Measurements from ENCODE around the gene CDKAL1.
"Not testable (repeated sequence)": the region's sequence is repeated elsewhere in the genome, so short reads cannot be mapped to it uniquely, and the experiment has no call there.

Gene CDKAL1

GRCh38 chr6:21240709-21241108 lies 706.5 kb downstream of the CDKAL1 start:
- DNase-seq: no peak

- DNase-seq: no peak
Observed at GRCh38 chr6:21241231-21242130, 707.2 kb downstream of the CDKAL1 start.

- DNase-seq: no peak
Observed at GRCh38 chr6:21244897-21245470, 710.7 kb downstream of the CDKAL1 start.

GRCh38 chr6:21245488-21245887 lies 711.2 kb downstream of the CDKAL1 start:
- no peak for DNase-seq

- no peak for DNase-seq
Observed at GRCh38 chr6:21246075-21246474, 711.8 kb downstream of the CDKAL1 start.

GRCh38 chr6:21254460-21254859 lies 720.2 kb downstream of the CDKAL1 start:
- DNase-seq: not testable (repeated sequence)

- DNase-seq: no peak
Observed at GRCh38 chr6:21256197-21256596, 721.9 kb downstream of the CDKAL1 start.

GRCh38 chr6:21257125-21257524 lies 722.9 kb downstream of the CDKAL1 start:
- DNase-seq: no peak

- DNase-seq: no peak
Observed at GRCh38 chr6:21258665-21259064, 724.4 kb downstream of the CDKAL1 start.

- no peak for DNase-seq
Observed at GRCh38 chr6:21259660-21260059, 725.4 kb downstream of the CDKAL1 start.

- DNase-seq: no peak
Observed at GRCh38 chr6:21262504-21262903, 728.2 kb downstream of the CDKAL1 start.

- DNase-seq: no peak
Observed at GRCh38 chr6:21263531-21264287, 729.5 kb downstream of the CDKAL1 start.

GRCh38 chr6:21264288-21265033 lies 730.2 kb downstream of the CDKAL1 start:
- no peak for DNase-seq

- DNase-seq: peak; percentile 54
Observed at GRCh38 chr6:21265034-21265729, 730.9 kb downstream of the CDKAL1 start.

- no peak for DNase-seq
Observed at GRCh38 chr6:21265730-21266044, 731.4 kb downstream of the CDKAL1 start.

- DNase-seq: no peak
Observed at GRCh38 chr6:21270636-21271201, 736.5 kb downstream of the CDKAL1 start.

- DNase-seq: no peak
Observed at GRCh38 chr6:21271428-21272155, 737.3 kb downstream of the CDKAL1 start.

- no peak for DNase-seq
Observed at GRCh38 chr6:21273451-21273850, 739.2 kb downstream of the CDKAL1 start.

- DNase-seq: no peak
Observed at GRCh38 chr6:21274851-21275250, 740.6 kb downstream of the CDKAL1 start.

- DNase-seq: no peak
Observed at GRCh38 chr6:21277601-21278374, 743.5 kb downstream of the CDKAL1 start.

GRCh38 chr6:21278375-21278745 lies 744.1 kb downstream of the CDKAL1 start:
- no peak for DNase-seq
